ENCODE measurements around the gene PER2.

Gene PER2

GRCh38 chr2:238334885-238335284 lies 46.5 kb upstream of the PER2 start:
- no peak overlapping the region for H3K27ac ChIP-seq
- no peak overlapping the region for H3K4me3 ChIP-seq (IDR thresholded peaks at IDR 0.05; ENCODE audit: insufficient read depth, low read depth, low read length)
- H3K4me2 ChIP-seq = no peak overlapping the region
- no peaks in the 10 kb centered on the region for H3K79me2 ChIP-seq (ENCODE audit: insufficient read depth, low read depth)
- H3K9ac ChIP-seq = no peak overlapping the region
- TF ChIP-seq CTCF (conservative IDR thresholded peaks at IDR 0.05; ENCODE audit: low read depth, low read length) = no peak
- no peaks in the 10 kb centered on the region for H4K20me1 ChIP-seq (ENCODE audit: insufficient read depth)
- H2AFZ ChIP-seq (ENCODE audit: low read depth) = no peak overlapping the region
- H3K4me1 ChIP-seq (ENCODE audit: low read depth, poor library complexity, severe bottlenecking) = no peaks in the 10 kb centered on the region
- H3K36me3 ChIP-seq (ENCODE audit: insufficient read depth) = no peaks in the 10 kb centered on the region
- no peaks in the 10 kb centered on the region for H3K27me3 ChIP-seq (ENCODE audit: insufficient read depth, low read depth)

DNA sequence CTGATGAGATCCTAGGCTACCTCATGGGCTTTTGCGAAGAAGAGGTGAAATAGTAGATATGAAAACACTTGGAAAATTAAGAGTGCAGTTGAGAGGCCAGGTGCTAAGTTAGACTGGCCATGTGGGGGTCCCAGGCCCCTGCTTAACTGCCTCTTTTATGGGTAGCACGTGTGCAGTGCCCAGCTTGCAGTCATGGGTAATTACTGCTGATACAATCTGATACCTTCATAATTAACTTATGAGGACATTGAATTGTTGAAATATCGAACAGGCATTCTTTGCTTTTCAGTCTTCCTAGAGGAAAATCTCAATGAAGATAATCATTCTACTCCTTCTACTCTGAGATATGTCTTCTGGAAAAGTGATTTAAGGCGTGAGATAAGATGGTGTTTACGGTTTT lies 43.5 kb upstream of the PER2 start:
- H3K4me2 ChIP-seq = no peak overlapping the region
- H3K4me1 ChIP-seq (ENCODE audit: low read depth, poor library complexity, severe bottlenecking) = no peaks in the 10 kb centered on the region
- H3K4me3 ChIP-seq (IDR thresholded peaks at IDR 0.05; ENCODE audit: insufficient read depth, low read depth, low read length) = no peak overlapping the region
- H2AFZ ChIP-seq (ENCODE audit: low read depth) = no peak overlapping the region
- H4K20me1 ChIP-seq (ENCODE audit: insufficient read depth) = no peaks in the 10 kb centered on the region
- no peak overlapping the region for H3K9ac ChIP-seq
- no peak for TF ChIP-seq CTCF (conservative IDR thresholded peaks at IDR 0.05; ENCODE audit: low read depth, low read length)
- no peaks in the 10 kb centered on the region for H3K27me3 ChIP-seq (ENCODE audit: insufficient read depth, low read depth)
- no peak overlapping the region for H3K27ac ChIP-seq
- no peaks in the 10 kb centered on the region for H3K79me2 ChIP-seq (ENCODE audit: insufficient read depth, low read depth)
- H3K36me3 ChIP-seq (ENCODE audit: insufficient read depth) = no peaks in the 10 kb centered on the region

DNA sequence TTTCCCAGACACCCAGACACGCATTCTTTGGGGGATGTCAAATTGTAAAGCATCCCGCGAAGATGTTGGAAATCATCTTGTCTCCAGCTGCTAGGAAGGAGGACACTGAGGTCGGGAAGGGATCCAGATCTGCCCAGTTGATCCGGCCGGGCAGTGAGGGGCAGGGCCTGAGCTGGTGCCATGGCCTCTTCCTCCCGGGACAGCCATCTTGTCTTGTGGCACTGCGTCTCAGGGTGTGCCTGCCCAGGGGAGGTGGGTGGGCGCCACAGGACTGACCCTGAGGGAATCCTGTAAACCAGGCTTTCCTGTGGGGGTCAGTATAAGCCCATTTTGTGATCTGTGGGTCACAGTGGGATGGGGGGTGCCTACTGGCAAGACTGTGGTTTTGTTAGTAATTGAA lies 42.0 kb upstream of the PER2 start:
- Histone ChIP-seq H3K9ac (no peak overlapping the region), H2AFZ (ENCODE audit: low read depth) (no peak overlapping the region), H3K27me3 (ENCODE audit: insufficient read depth, low read depth) (no peaks in the 10 kb centered on the region), H3K27ac (no peak overlapping the region), H3K4me3 (IDR thresholded peaks at IDR 0.05; ENCODE audit: insufficient read depth, low read depth, low read length) (no peak overlapping the region), H3K79me2 (ENCODE audit: insufficient read depth, low read depth) (no peaks in the 10 kb centered on the region), H3K36me3 (ENCODE audit: insufficient read depth) (no peaks in the 10 kb centered on the region), H3K4me1 (ENCODE audit: low read depth, poor library complexity, severe bottlenecking) (no peaks in the 10 kb centered on the region), H3K4me2 (no peak overlapping the region), H4K20me1 (ENCODE audit: insufficient read depth) (no peaks in the 10 kb centered on the region)
- no peak for TF ChIP-seq CTCF (conservative IDR thresholded peaks at IDR 0.05; ENCODE audit: low read depth, low read length)

GRCh38 chr2:238327751-238328150 lies 39.3 kb upstream of the PER2 start:
- no peaks in the 10 kb centered on the region for H3K36me3 ChIP-seq (ENCODE audit: insufficient read depth)

More at GRCh38 chr2:238327751-238328150, 39.3 kb upstream of the PER2 start:
- Histone ChIP-seq H3K4me1 (ENCODE audit: low read depth, poor library complexity, severe bottlenecking) (no peaks in the 10 kb centered on the region), H3K27ac (no peak overlapping the region), H3K4me2 (no peak overlapping the region), H3K79me2 (ENCODE audit: insufficient read depth, low read depth) (no peaks in the 10 kb centered on the region), H4K20me1 (ENCODE audit: insufficient read depth) (no peaks in the 10 kb centered on the region), H3K4me3 (IDR thresholded peaks at IDR 0.05; ENCODE audit: insufficient read depth, low read depth, low read length) (no peak overlapping the region), H3K9ac (no peak overlapping the region), H2AFZ (ENCODE audit: low read depth) (no peak overlapping the region), H3K27me3 (ENCODE audit: insufficient read depth, low read depth) (no peaks in the 10 kb centered on the region)
- no peak for TF ChIP-seq CTCF (conservative IDR thresholded peaks at IDR 0.05; ENCODE audit: low read depth, low read length)

Data from KMS-11 (cell line).